ENCODE results near the gene RNASEH2C. TPM values are rescaled to one million over a fixed set of nuclear protein-coding genes. Genes with fewer than 3 reads are reported as not detected.
"Not testable (repeated sequence)": the region's sequence is repeated elsewhere in the genome, so short reads cannot be mapped to it uniquely, and the experiment has no call there.

The RNASEH2C gene
- 100 to 1,000 TPM in 1 of 2 donors, 10 to 100 TPM in 1; 87.3 to 138 TPM for total RNA-seq

GRCh38 chr11:65720211-65720934 lies at the start of gene RNASEH2C:
Gene RNASEH2C, minus strand, starts transcription at chr11:65720798. Its CDS starts 40 bp downstream, at chr11:65720758.
- no peaks in the 10 kb centered on the region for H3K27me3 Mint-ChIP-seq
- H3K36me3 Mint-ChIP-seq: no peaks in the 10 kb centered on the region
- H3K9me3 Mint-ChIP-seq: no peaks in the 10 kb centered on the region

GRCh38 chr11:65767806-65768205 lies 47.2 kb upstream of the RNASEH2C start:
- H3K4me3 Mint-ChIP-seq; H3K4me1 Mint-ChIP-seq (ENCODE audit: low read depth in 2 of 2); DNase-seq (ENCODE audit: low spot score); H3K9me3 Mint-ChIP-seq; H3K36me3 Mint-ChIP-seq; H3K27ac Mint-ChIP-seq; H3K27me3 Mint-ChIP-seq; ATAC-seq: not testable (repeated sequence)

More at GRCh38 chr11:65720211-65720934, at the start of gene RNASEH2C:
- peak within 1 kb of the TSS; percentile 80 to 86 for H3K27ac Mint-ChIP-seq
- peak; percentile 87 for DNase-seq (ENCODE audit: low spot score)
- ATAC-seq: peak; percentile 93 to 96
- peak within 1 kb of the TSS; percentile 98 for H3K4me3 Mint-ChIP-seq
- peaks cover 28% of the 10 kb centered on the region in 2 donors for H3K4me1 Mint-ChIP-seq (ENCODE audit: low read depth in 2 of 2)

- no peaks in the 10 kb centered on the region for H3K9me3 Mint-ChIP-seq
- H3K36me3 Mint-ChIP-seq: no peaks in the 10 kb centered on the region
- DNase-seq (ENCODE audit: low spot score): no peak
- no peak overlapping the region for H3K27ac Mint-ChIP-seq
- H3K27me3 Mint-ChIP-seq: no peaks in the 10 kb centered on the region
- H3K4me3 Mint-ChIP-seq: no peak overlapping the region
- peaks cover 4 to 6% of the 10 kb centered on the region in 2 donors for H3K4me1 Mint-ChIP-seq (ENCODE audit: low read depth in 2 of 2)
- ATAC-seq: no peak
Measured at GRCh38 chr11:65767406-65767805, 46.8 kb upstream of the RNASEH2C start.

GRCh38 chr11:65766535-65766934 lies 45.9 kb upstream of the RNASEH2C start:
- Mint-ChIP-seq H3K36me3 (no peaks in the 10 kb centered on the region), H3K4me1 (ENCODE audit: low read depth in 2 of 2) (peaks cover 4 to 6% of the 10 kb centered on the region in 2 donors), H3K9me3 (no peaks in the 10 kb centered on the region), H3K27me3 (no peaks in the 10 kb centered on the region), H3K27ac (no peak overlapping the region), H3K4me3 (no peak overlapping the region)
- ATAC-seq (no peak), DNase-seq (ENCODE audit: low spot score) (no peak)

- no peak overlapping the region for H3K4me3 Mint-ChIP-seq
- no peaks in the 10 kb centered on the region for H3K9me3 Mint-ChIP-seq
- H3K27me3 Mint-ChIP-seq: peaks cover 0 to 4% of the 10 kb centered on the region in 2 donors
- DNase-seq (ENCODE audit: low spot score) (no peak), ATAC-seq (no peak)
- no peak overlapping the region for H3K27ac Mint-ChIP-seq
- H3K36me3 Mint-ChIP-seq: no peaks in the 10 kb centered on the region
- H3K4me1 Mint-ChIP-seq (ENCODE audit: low read depth in 2 of 2): peaks cover under 1 to 1% of the 10 kb centered on the region in 2 donors
Measured at GRCh38 chr11:65764434-65764833, 43.8 kb upstream of the RNASEH2C start.

GRCh38 chr11:65762816-65763215 lies 42.2 kb upstream of the RNASEH2C start:
- ATAC-seq; H3K4me1 Mint-ChIP-seq (ENCODE audit: low read depth in 2 of 2); H3K27me3 Mint-ChIP-seq; H3K9me3 Mint-ChIP-seq; H3K36me3 Mint-ChIP-seq; H3K4me3 Mint-ChIP-seq; DNase-seq (ENCODE audit: low spot score); H3K27ac Mint-ChIP-seq: not testable (repeated sequence)

- not testable (repeated sequence) for H3K4me1 Mint-ChIP-seq (ENCODE audit: low read depth in 2 of 2); H3K4me3 Mint-ChIP-seq; H3K9me3 Mint-ChIP-seq; ATAC-seq; DNase-seq (ENCODE audit: low spot score); H3K36me3 Mint-ChIP-seq; H3K27me3 Mint-ChIP-seq; H3K27ac Mint-ChIP-seq
Measured at GRCh38 chr11:65762169-65762568, 41.6 kb upstream of the RNASEH2C start.

- no peak overlapping the region for H3K4me3 Mint-ChIP-seq
- DNase-seq (ENCODE audit: low spot score): no peak
- no peaks in the 10 kb centered on the region for H3K9me3 Mint-ChIP-seq
- no peaks in the 10 kb centered on the region for H3K4me1 Mint-ChIP-seq (ENCODE audit: low read depth in 2 of 2)
- no peak for ATAC-seq
- H3K27ac Mint-ChIP-seq: no peak overlapping the region
- H3K27me3 Mint-ChIP-seq: peaks cover 13 to 18% of the 10 kb centered on the region in 2 donors
- no peaks in the 10 kb centered on the region for H3K36me3 Mint-ChIP-seq
Measured at GRCh38 chr11:65745049-65745448, 24.5 kb upstream of the RNASEH2C start.

GRCh38 chr11:65744699-65745042 lies 24.1 kb upstream of the RNASEH2C start:
- DNase-seq (ENCODE audit: low spot score) (no peak), ATAC-seq (no peak)
- no peak overlapping the region for H3K27ac Mint-ChIP-seq
- no peak overlapping the region for H3K4me3 Mint-ChIP-seq
- H3K27me3 Mint-ChIP-seq: peaks cover 14 to 16% of the 10 kb centered on the region in 2 donors
- H3K36me3 Mint-ChIP-seq: no peaks in the 10 kb centered on the region
- no peaks in the 10 kb centered on the region for H3K9me3 Mint-ChIP-seq
- no peaks in the 10 kb centered on the region for H3K4me1 Mint-ChIP-seq (ENCODE audit: low read depth in 2 of 2)

GRCh38 chr11:65744026-65744698 lies 23.6 kb upstream of the RNASEH2C start:
- no peak overlapping the region for H3K27ac Mint-ChIP-seq
- no peak overlapping the region for H3K4me3 Mint-ChIP-seq
- no peaks in the 10 kb centered on the region for H3K9me3 Mint-ChIP-seq
- no peak for DNase-seq (ENCODE audit: low spot score)
- H3K36me3 Mint-ChIP-seq: no peaks in the 10 kb centered on the region
- peaks cover 14 to 16% of the 10 kb centered on the region in 2 donors for H3K27me3 Mint-ChIP-seq
- no peaks in the 10 kb centered on the region for H3K4me1 Mint-ChIP-seq (ENCODE audit: low read depth in 2 of 2)
- ATAC-seq: peak in 1 of 2 donors; percentile 43

- Mint-ChIP-seq H3K36me3 (no peaks in the 10 kb centered on the region), H3K27me3 (peaks cover 14 to 16% of the 10 kb centered on the region in 2 donors), H3K4me1 (ENCODE audit: low read depth in 2 of 2) (no peaks in the 10 kb centered on the region), H3K27ac (no peak overlapping the region), H3K4me3 (no peak overlapping the region), H3K9me3 (no peaks in the 10 kb centered on the region)
- DNase-seq (ENCODE audit: low spot score): no peak
- no peak for ATAC-seq
Measured at GRCh38 chr11:65743681-65744025, 23.1 kb upstream of the RNASEH2C start.

GRCh38 chr11:65742353-65742752 lies 21.8 kb upstream of the RNASEH2C start:
- H3K27me3 Mint-ChIP-seq: peaks cover 14 to 19% of the 10 kb centered on the region in 2 donors
- H3K9me3 Mint-ChIP-seq: no peaks in the 10 kb centered on the region
- ATAC-seq (no peak), DNase-seq (ENCODE audit: low spot score) (no peak)
- H3K4me3 Mint-ChIP-seq: no peak overlapping the region
- no peaks in the 10 kb centered on the region for H3K36me3 Mint-ChIP-seq
- no peak overlapping the region for H3K27ac Mint-ChIP-seq
- H3K4me1 Mint-ChIP-seq (ENCODE audit: low read depth in 2 of 2): no peaks in the 10 kb centered on the region

GRCh38 chr11:65741185-65741584 lies 20.6 kb upstream of the RNASEH2C start:
- peaks cover 7 to 13% of the 10 kb centered on the region in 2 donors for H3K27me3 Mint-ChIP-seq
- no peaks in the 10 kb centered on the region for H3K4me1 Mint-ChIP-seq (ENCODE audit: low read depth in 2 of 2)
- DNase-seq (ENCODE audit: low spot score): no peak
- no peak overlapping the region for H3K27ac Mint-ChIP-seq
- H3K36me3 Mint-ChIP-seq: no peaks in the 10 kb centered on the region
- no peak for ATAC-seq
- no peak overlapping the region for H3K4me3 Mint-ChIP-seq
- H3K9me3 Mint-ChIP-seq: no peaks in the 10 kb centered on the region

GRCh38 chr11:65739022-65739421 lies 18.4 kb upstream of the RNASEH2C start:
- Mint-ChIP-seq H3K4me1 (ENCODE audit: low read depth in 2 of 2) (no peaks in the 10 kb centered on the region), H3K4me3 (no peak overlapping the region), H3K27ac (no peak overlapping the region), H3K36me3 (no peaks in the 10 kb centered on the region), H3K27me3 (peaks cover 7 to 18% of the 10 kb centered on the region in 2 donors), H3K9me3 (no peaks in the 10 kb centered on the region)
- DNase-seq (ENCODE audit: low spot score) (no peak), ATAC-seq (no peak)
